OCI-LY7 (cell line): Measurements from ENCODE around the gene TMOD3.

Experiments used
- EZH2phosphoT487 ChIP-seq: fragments of 200-600 bp; sonication (generic); IDR thresholded peaks from 2 replicates; pipeline ENCODE4 v1.6.1; 2018; ENCODE audit warnings: low read depth, borderline replicate concordance, mild to moderate bottlenecking, mixed run types, antibody characterized with exemption, low read length, moderate library complexity, mixed read lengths
- TF ChIP-seq, protein P1 (sequence below): fragments of 200-600 bp; sonication (generic); conservative IDR thresholded peaks from 2 replicates; pipeline ENCODE4 v1.5.1; 2014; ENCODE audit warnings: mild to moderate bottlenecking, antibody characterized with exemption, low read length, moderate library complexity, mixed read lengths

DNA sequence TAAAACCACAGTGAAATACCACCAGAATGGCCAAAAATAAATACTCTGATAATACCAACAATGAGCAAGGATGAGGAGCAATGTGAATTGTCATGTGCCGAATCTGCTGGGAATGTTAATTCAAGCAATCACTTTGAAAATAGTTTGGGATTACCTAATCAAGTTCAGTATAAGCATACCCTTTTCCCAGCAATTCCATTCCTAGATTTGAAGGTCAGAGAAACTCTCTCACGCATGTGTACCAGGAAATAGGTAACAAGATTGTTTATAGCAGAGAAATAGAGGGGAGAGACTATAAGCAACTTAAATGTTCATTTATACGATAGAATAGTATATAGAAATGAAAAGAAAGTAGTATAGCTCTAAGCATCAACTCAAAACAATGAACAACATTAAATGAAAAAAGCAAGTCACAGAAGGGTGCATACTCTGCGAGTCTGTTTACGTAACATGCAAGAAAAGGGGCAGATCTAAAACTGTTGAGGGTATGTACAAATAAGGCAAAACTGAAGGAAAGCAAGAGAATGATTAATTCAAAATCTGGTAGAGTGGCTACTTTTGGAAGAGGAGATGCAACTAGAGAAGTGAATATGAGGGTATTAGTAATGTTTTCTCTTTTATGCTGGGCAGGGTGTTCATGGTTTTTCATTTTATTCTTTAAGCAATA, 27.4 kb downstream of the TMOD3 start:
- no peak for TF ChIP-seq EZH2phosphoT487
- TF ChIP-seq, protein P1, sequence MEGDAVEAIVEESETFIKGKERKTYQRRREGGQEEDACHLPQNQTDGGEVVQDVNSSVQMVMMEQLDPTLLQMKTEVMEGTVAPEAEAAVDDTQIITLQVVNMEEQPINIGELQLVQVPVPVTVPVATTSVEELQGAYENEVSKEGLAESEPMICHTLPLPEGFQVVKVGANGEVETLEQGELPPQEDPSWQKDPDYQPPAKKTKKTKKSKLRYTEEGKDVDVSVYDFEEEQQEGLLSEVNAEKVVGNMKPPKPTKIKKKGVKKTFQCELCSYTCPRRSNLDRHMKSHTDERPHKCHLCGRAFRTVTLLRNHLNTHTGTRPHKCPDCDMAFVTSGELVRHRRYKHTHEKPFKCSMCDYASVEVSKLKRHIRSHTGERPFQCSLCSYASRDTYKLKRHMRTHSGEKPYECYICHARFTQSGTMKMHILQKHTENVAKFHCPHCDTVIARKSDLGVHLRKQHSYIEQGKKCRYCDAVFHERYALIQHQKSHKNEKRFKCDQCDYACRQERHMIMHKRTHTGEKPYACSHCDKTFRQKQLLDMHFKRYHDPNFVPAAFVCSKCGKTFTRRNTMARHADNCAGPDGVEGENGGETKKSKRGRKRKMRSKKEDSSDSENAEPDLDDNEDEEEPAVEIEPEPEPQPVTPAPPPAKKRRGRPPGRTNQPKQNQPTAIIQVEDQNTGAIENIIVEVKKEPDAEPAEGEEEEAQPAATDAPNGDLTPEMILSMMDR: no peak
